ENCODE results near the gene SLC6A17.

GRCh38 chr1:110158261-110158660 is 8.0 kb downstream of the SLC6A17 start:
- TF ChIP-seq, protein P1, sequence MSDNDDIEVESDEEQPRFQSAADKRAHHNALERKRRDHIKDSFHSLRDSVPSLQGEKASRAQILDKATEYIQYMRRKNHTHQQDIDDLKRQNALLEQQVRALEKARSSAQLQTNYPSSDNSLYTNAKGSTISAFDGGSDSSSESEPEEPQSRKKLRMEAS (IDR thresholded peaks at IDR 0.05; ENCODE audit: low read depth, low read length) = no peak
- no peak for TF ChIP-seq POLR2A (IDR thresholded peaks at IDR 0.05; ENCODE audit: extremely low read depth, insufficient read length)

Data from NB4 (cell line).